ENCODE measurements around the gene PITRM1. TPM values are rescaled to one million over a fixed set of nuclear protein-coding genes. Genes with fewer than 3 reads are reported as not detected.

The PITRM1 gene
- polyA plus RNA-seq, 1 donor (not counting 4 experiments of a cell fraction or from before 2014, with no cell fraction given): 47.2 TPM

GRCh38 chr10:3148041-3148440, 24.5 kb downstream of the PITRM1 start:
- no peak for TF ChIP-seq EZH2 (IDR thresholded peaks at IDR 0.05; ENCODE audit: low read length)
- TF ChIP-seq, protein P1, sequence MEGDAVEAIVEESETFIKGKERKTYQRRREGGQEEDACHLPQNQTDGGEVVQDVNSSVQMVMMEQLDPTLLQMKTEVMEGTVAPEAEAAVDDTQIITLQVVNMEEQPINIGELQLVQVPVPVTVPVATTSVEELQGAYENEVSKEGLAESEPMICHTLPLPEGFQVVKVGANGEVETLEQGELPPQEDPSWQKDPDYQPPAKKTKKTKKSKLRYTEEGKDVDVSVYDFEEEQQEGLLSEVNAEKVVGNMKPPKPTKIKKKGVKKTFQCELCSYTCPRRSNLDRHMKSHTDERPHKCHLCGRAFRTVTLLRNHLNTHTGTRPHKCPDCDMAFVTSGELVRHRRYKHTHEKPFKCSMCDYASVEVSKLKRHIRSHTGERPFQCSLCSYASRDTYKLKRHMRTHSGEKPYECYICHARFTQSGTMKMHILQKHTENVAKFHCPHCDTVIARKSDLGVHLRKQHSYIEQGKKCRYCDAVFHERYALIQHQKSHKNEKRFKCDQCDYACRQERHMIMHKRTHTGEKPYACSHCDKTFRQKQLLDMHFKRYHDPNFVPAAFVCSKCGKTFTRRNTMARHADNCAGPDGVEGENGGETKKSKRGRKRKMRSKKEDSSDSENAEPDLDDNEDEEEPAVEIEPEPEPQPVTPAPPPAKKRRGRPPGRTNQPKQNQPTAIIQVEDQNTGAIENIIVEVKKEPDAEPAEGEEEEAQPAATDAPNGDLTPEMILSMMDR (optimal IDR thresholded peaks at IDR 0.05 in 1 of 3, IDR thresholded peaks at IDR 0.05 in 1 of 3, conservative IDR thresholded peaks at IDR 0.05 in 1 of 3; ENCODE audit: extremely low read depth in 1 of 3, insufficient read depth in 2 of 3, low read length in 3 of 3): no peak
- Histone ChIP-seq H3K27me3 (ENCODE audit: control insufficient read depth, extremely low read depth, insufficient read depth, low read length) (no peaks in the 10 kb centered on the region), H2AFZ (ENCODE audit: control insufficient read depth, low read length) (no peak overlapping the region), H4K20me1 (ENCODE audit: control insufficient read depth, extremely low read depth, insufficient read depth, low read length) (no peaks in the 10 kb centered on the region), H3K4me1 (ENCODE audit: control insufficient read depth, extremely low read depth, insufficient read depth, low read length) (no peaks in the 10 kb centered on the region), H3K9me1 (ENCODE audit: control insufficient read depth, extremely low read depth, insufficient read depth, low read length) (no peaks in the 10 kb centered on the region), H3K4me3 (ENCODE audit: control insufficient read depth in 2 of 3, extremely low read depth in 1 of 3, insufficient read depth in 2 of 3, low read depth in 1 of 3, low read length in 3 of 3) (no peak overlapping the region), H3K4me2 (ENCODE audit: control insufficient read depth, extremely low read depth, insufficient read depth, low read depth, low read length) (no peak overlapping the region), H3K27ac (ENCODE audit: control insufficient read depth, insufficient read depth, low read length) (no peak overlapping the region), H3K9ac (ENCODE audit: control insufficient read depth, extremely low read depth, insufficient read depth, low read length) (no peak overlapping the region), H3K9me3 (ENCODE audit: control insufficient read depth, low read depth, low read length) (no peaks in the 10 kb centered on the region), H3K36me3 (ENCODE audit: control insufficient read depth in 2 of 2, extremely low read depth in 1 of 2, insufficient read depth in 2 of 2, low read length in 2 of 2) (peaks cover 55 to 57% of the 10 kb centered on the region in 2 experiments), H3K79me2 (ENCODE audit: control insufficient read depth, insufficient read depth, low read length) (no peaks in the 10 kb centered on the region)
- dilution Hi-C loops (cut with MboI; ENCODE audit: extremely low pct_ligation_motif_present, low sequenced_read_pairs): no loop called here
- no peak for FAIRE-seq
- DNase-seq (ENCODE audit: low read depth, low spot score): no peak

GRCh38 chr10:3147117-3147820, 25.3 kb downstream of the PITRM1 start:
- Histone ChIP-seq H3K9me3 (ENCODE audit: control insufficient read depth, low read depth, low read length) (no peaks in the 10 kb centered on the region), H3K4me1 (ENCODE audit: control insufficient read depth, extremely low read depth, insufficient read depth, low read length) (no peaks in the 10 kb centered on the region), H4K20me1 (ENCODE audit: control insufficient read depth, extremely low read depth, insufficient read depth, low read length) (no peaks in the 10 kb centered on the region), H2AFZ (ENCODE audit: control insufficient read depth, low read length) (no peak overlapping the region), H3K4me2 (ENCODE audit: control insufficient read depth, extremely low read depth, insufficient read depth, low read depth, low read length) (no peak overlapping the region), H3K36me3 (ENCODE audit: control insufficient read depth in 2 of 2, extremely low read depth in 1 of 2, insufficient read depth in 2 of 2, low read length in 2 of 2) (peaks cover 52 to 54% of the 10 kb centered on the region in 2 experiments), H3K9me1 (ENCODE audit: control insufficient read depth, extremely low read depth, insufficient read depth, low read length) (no peaks in the 10 kb centered on the region), H3K27me3 (ENCODE audit: control insufficient read depth, extremely low read depth, insufficient read depth, low read length) (no peaks in the 10 kb centered on the region), H3K27ac (ENCODE audit: control insufficient read depth, insufficient read depth, low read length) (no peak overlapping the region), H3K9ac (ENCODE audit: control insufficient read depth, extremely low read depth, insufficient read depth, low read length) (no peak overlapping the region), H3K4me3 (ENCODE audit: control insufficient read depth in 2 of 3, extremely low read depth in 1 of 3, insufficient read depth in 2 of 3, low read depth in 1 of 3, low read length in 3 of 3) (no peak overlapping the region), H3K79me2 (ENCODE audit: control insufficient read depth, insufficient read depth, low read length) (no peaks in the 10 kb centered on the region)
- TF ChIP-seq, protein P1 (optimal IDR thresholded peaks at IDR 0.05 in 1 of 3, IDR thresholded peaks at IDR 0.05 in 1 of 3, conservative IDR thresholded peaks at IDR 0.05 in 1 of 3; ENCODE audit: extremely low read depth in 1 of 3, insufficient read depth in 2 of 3, low read length in 3 of 3): no peak
- TF ChIP-seq EZH2 (IDR thresholded peaks at IDR 0.05; ENCODE audit: low read length): no peak
- FAIRE-seq: no peak
- DNase-seq (ENCODE audit: low read depth, low spot score): no peak
- dilution Hi-C loops (cut with MboI; ENCODE audit: extremely low pct_ligation_motif_present, low sequenced_read_pairs): no loop called here

Measured in keratinocyte (primary cell).